Measurements from ENCODE around the gene LSR.

The LSR gene

GRCh38 chr19:35316560-35316959, 67.8 kb downstream of the LSR start:
- no peak for DNase-seq

All from amygdala (tissue), 56 donors.